ENCODE results near the gene ORAI2. TPM values are rescaled to one million over a fixed set of nuclear protein-coding genes. Genes with fewer than 3 reads are reported as not detected.

ORAI2 gene
- total RNA-seq, 6 experiments from 2014 or later: 1.2 to 4.2 (median 2.6) TPM

GRCh38 chr7:102421706-102422240 lies 11.6 kb upstream of the ORAI2 start:
- H3K27me3 ChIP-seq: no peaks in the 10 kb centered on the region
- no peak overlapping the region for H3K27ac ChIP-seq
- no peak overlapping the region for H3K4me3 ChIP-seq
- no peaks in the 10 kb centered on the region for H3K9me3 ChIP-seq
- peaks cover 0 to 34% (median 2%) of the 10 kb centered on the region in 4 donors for H3K36me3 ChIP-seq
- TF ChIP-seq, protein P1, sequence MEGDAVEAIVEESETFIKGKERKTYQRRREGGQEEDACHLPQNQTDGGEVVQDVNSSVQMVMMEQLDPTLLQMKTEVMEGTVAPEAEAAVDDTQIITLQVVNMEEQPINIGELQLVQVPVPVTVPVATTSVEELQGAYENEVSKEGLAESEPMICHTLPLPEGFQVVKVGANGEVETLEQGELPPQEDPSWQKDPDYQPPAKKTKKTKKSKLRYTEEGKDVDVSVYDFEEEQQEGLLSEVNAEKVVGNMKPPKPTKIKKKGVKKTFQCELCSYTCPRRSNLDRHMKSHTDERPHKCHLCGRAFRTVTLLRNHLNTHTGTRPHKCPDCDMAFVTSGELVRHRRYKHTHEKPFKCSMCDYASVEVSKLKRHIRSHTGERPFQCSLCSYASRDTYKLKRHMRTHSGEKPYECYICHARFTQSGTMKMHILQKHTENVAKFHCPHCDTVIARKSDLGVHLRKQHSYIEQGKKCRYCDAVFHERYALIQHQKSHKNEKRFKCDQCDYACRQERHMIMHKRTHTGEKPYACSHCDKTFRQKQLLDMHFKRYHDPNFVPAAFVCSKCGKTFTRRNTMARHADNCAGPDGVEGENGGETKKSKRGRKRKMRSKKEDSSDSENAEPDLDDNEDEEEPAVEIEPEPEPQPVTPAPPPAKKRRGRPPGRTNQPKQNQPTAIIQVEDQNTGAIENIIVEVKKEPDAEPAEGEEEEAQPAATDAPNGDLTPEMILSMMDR (IDR thresholded peaks at IDR 0.05): no peak
- no peak for TF ChIP-seq POLR2A (IDR thresholded peaks at IDR 0.05)
- DNase-seq (no peak), ATAC-seq (no peak)
- intact Hi-C loops (cut with DNase I): no loop called here
- 93% methylated on average over 6 of the region's 10 CpGs for WGBS (ENCODE audit: insufficient coverage, low coverage, low lambda C conversion rate, missing lambda C conversion rate)
- H3K4me1 ChIP-seq: no peaks in the 10 kb centered on the region

DNA sequence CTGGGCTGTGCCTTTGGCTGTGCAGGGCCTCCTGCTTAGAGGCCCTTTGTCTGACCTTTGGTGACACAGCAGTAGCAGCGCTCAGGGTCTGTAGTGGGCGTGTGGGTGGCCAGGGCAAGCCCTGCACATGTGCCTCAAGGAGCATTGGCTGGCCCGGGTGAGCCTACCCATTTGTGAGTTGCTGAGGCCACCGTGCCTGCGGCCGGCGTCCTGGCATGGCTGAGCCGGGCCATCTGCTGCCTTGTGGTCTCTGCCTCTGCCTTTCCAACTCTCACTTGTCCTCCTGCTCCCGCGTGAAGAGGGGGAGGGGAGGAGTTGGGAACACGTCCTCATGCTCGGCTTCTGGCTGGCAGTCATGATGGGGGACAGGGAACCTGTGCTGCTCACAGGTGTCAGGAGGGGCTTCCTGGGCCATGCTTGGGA lies 9.2 kb upstream of the ORAI2 start:
- Histone ChIP-seq H3K27me3 (no peaks in the 10 kb centered on the region), H3K27ac (no peak overlapping the region), H3K4me3 (no peak overlapping the region), H3K9me3 (no peaks in the 10 kb centered on the region), H3K4me1 (no peaks in the 10 kb centered on the region), H3K36me3 (peaks cover 0 to 19% (median 2%) of the 10 kb centered on the region in 4 donors)
- TF ChIP-seq, protein P1 (IDR thresholded peaks at IDR 0.05): no peak
- TF ChIP-seq POLR2A (IDR thresholded peaks at IDR 0.05): no peak
- intact Hi-C loops (cut with DNase I): no loop called here
- 88% methylated on average over 3 of the region's 12 CpGs for WGBS (ENCODE audit: insufficient coverage, low coverage, low lambda C conversion rate, missing lambda C conversion rate)
- no peak for ATAC-seq
- DNase-seq: no peak

- ATAC-seq (peak in 2 of 4 donors; percentile 8 to 20), DNase-seq (no peak)
- H3K27ac ChIP-seq: peak overlapping the region in 1 of 3 donors; percentile 38
These were observed 8.6 kb upstream of the ORAI2 start for GRCh38 chr7:102424787-102425218.

GRCh38 chr7:102425639-102426267 lies 7.6 kb upstream of the ORAI2 start:
- WGBS (ENCODE audit: insufficient coverage, low coverage, low lambda C conversion rate, missing lambda C conversion rate): 75% methylated on average over 8 of the region's 25 CpGs
- DNase-seq (peak; percentile 66 to 84 (median 69)), ATAC-seq (peak; percentile 58 to 80 (median 69))
- Histone ChIP-seq H3K4me1 (no peaks in the 10 kb centered on the region), H3K27ac (peak overlapping the region; percentile 31 to 65 (median 55)), H3K9me3 (no peaks in the 10 kb centered on the region), H3K27me3 (no peaks in the 10 kb centered on the region), H3K36me3 (peaks cover 0 to 17% (median 0%) of the 10 kb centered on the region in 4 donors), H3K4me3 (no peak overlapping the region)
- peak; percentile 29 for TF ChIP-seq POLR2A (IDR thresholded peaks at IDR 0.05)
- TF ChIP-seq, protein P1 (IDR thresholded peaks at IDR 0.05): no peak
- intact Hi-C loops (cut with DNase I): no loop called here

More at GRCh38 chr7:102424787-102425218, 8.6 kb upstream of the ORAI2 start:
- intact Hi-C loops (cut with DNase I): no loop called here
- Histone ChIP-seq H3K36me3 (peaks cover 0 to 19% (median 2%) of the 10 kb centered on the region in 4 donors), H3K4me1 (no peaks in the 10 kb centered on the region), H3K4me3 (no peak overlapping the region), H3K27me3 (no peaks in the 10 kb centered on the region), H3K9me3 (no peaks in the 10 kb centered on the region)
- 90% methylated on average over 2 of the region's 13 CpGs for WGBS (ENCODE audit: insufficient coverage, low coverage, low lambda C conversion rate, missing lambda C conversion rate)
- TF ChIP-seq, protein P1 (IDR thresholded peaks at IDR 0.05): no peak
- no peak for TF ChIP-seq POLR2A (IDR thresholded peaks at IDR 0.05)

Measured in right lobe of liver (tissue), 6 donors.